Dendritic cell treated with granulocyte-macrophage colony-stimulating factor and Interleukin-4, amounts not matched to agents 40 ng/mL and 50 ng/mL, for 4 days (primary cell): ENCODE data around the gene FIBCD1.

Experiments used
- H3K27ac Mint-ChIP-seq: one replicate; pipeline ENCODE4 v1.8.0; 2022; ENCODE audit warnings: mild to moderate bottlenecking, mixed read lengths
- H3K27me3 Mint-ChIP-seq: one replicate; pipeline ENCODE4 v1.8.0; 2022; ENCODE audit warnings: mild to moderate bottlenecking, mixed read lengths
- H3K36me3 Mint-ChIP-seq: one replicate; pipeline ENCODE4 v1.8.0; 2022; ENCODE audit warnings: low read depth, mixed read lengths
- H3K4me1 Mint-ChIP-seq: one replicate; pipeline ENCODE4 v1.8.0; 2022; ENCODE audit warnings: low read depth, mixed read lengths
- H3K4me3 Mint-ChIP-seq: one replicate; pipeline ENCODE4 v1.8.0; 2022; ENCODE audit warnings: mild to moderate bottlenecking, moderate library complexity, mixed read lengths
- H3K9me3 Mint-ChIP-seq: one replicate; pipeline ENCODE4 v1.8.0; 2022; ENCODE audit warnings: mixed read lengths
- intact Hi-C: fragments of 100-400 bp; cut with micrococcal nuclease; formaldehyde crosslinking; loops from one replicate; pipeline ENCODE4 v1.15.0; 2022

Gene FIBCD1

GRCh38 chr9:130893341-130894101 is 45.5 kb downstream of the FIBCD1 start:
- intact Hi-C loops, result loop anchor here (10.0 kb wide), 1 partner anchor 151 kb away; no protein-coding TSS in a partner anchor
- Mint-ChIP-seq H3K27ac (peak overlapping the region; percentile 90), H3K4me1 (peaks cover 18% of the 10 kb centered on the region), H3K9me3 (no peaks in the 10 kb centered on the region), H3K36me3 (peaks cover 20% of the 10 kb centered on the region), H3K4me3 (peak overlapping the region; percentile 78), H3K27me3 (no peaks in the 10 kb centered on the region)

DNA sequence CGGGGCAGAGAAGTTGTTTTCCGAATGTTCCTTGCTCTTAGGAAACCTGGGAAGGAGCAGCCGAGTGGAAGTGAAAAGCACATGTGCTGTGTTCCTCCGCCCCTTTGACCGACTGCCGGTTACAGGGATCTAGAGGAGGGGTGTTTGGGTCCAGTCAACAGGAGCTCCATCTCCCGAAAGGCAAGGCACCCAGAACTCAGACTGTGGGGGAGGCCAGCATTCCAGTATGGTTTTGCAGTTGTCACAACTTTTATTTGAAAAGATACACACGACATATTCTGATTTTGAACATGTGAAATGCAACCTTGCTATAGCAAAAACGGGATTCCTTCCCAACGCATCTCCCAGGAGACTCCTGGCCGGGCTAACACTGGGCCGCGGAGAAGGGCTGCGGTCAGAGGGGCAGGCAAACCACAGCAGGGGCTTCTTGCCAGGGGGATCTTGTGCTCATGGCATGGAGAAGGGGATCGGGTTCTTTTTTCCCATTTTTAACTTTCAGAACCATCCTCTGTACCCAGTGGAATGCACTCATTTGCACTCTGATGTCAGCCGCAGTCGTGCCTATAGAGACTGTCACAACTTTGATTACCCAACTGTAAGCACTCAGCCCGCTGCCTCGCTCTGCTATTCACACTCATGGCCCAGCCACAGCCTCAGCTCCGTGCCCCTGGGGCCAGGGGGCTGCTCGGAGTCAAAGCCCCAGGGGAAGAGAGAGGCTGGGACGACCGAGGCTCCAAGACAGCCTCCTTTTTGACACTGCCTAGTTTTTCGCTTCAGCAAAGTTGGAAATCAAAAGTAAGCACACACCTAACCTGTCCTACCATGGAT is 46.4 kb downstream of the FIBCD1 start:
- H3K4me3 Mint-ChIP-seq, result peak overlapping the region; percentile 78
- H3K27me3 Mint-ChIP-seq, result no peaks in the 10 kb centered on the region
- H3K4me1 Mint-ChIP-seq, result peaks cover 18% of the 10 kb centered on the region
- H3K27ac Mint-ChIP-seq, result peak overlapping the region; percentile 90
- peaks cover 28% of the 10 kb centered on the region for H3K36me3 Mint-ChIP-seq
- intact Hi-C loops, result loop anchor here (10.0 kb wide), 1 partner anchor 152 kb away; no protein-coding TSS in a partner anchor
- H3K9me3 Mint-ChIP-seq, result no peaks in the 10 kb centered on the region

DNA sequence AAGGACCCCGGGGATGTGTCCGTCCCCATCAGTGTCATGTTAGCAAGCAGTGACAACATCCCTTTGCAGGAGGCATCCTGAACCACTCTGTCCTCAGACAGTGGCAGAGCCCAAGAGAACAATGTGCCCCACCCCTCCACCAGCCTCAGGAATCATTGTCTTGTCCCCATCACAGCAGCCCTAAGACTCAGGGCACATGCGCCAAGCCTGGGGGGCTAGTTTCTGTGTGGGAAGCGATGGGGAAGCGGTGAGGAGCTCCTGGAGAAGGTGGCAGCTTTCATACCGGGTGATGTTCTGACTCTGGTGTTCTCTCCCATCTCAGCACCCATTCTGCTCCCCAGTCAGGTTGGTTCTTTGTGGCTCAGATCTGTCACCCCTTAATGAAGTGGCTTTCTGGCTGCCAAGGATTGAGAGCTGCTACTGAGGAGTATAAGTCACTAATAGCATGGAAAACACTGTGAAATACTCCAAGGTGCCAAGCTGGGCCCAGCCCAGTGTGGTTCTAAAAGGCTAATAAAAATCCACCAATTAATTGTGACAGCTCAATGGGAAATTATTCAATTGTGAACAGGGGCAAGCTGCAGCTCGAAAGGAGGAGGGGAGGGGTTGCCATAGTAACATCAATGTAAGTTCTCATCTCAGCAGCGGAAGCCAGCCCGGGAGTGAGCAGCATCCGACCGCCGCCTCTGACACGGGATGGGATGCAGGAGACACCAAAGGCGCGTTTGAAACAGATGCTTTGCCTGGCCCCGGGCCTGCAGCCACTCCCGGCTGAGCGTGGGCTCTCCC is 47.2 kb downstream of the FIBCD1 start:
- H3K27me3 Mint-ChIP-seq, result no peaks in the 10 kb centered on the region
- H3K4me1 Mint-ChIP-seq, result peaks cover 18% of the 10 kb centered on the region
- H3K36me3 Mint-ChIP-seq, result peaks cover 36% of the 10 kb centered on the region
- no peak overlapping the region for H3K4me3 Mint-ChIP-seq
- intact Hi-C loops, result loop anchor here (10.0 kb wide), 1 partner anchor 153 kb away; no protein-coding TSS in a partner anchor
- no peaks in the 10 kb centered on the region for H3K9me3 Mint-ChIP-seq
- H3K27ac Mint-ChIP-seq, result no peak overlapping the region

DNA sequence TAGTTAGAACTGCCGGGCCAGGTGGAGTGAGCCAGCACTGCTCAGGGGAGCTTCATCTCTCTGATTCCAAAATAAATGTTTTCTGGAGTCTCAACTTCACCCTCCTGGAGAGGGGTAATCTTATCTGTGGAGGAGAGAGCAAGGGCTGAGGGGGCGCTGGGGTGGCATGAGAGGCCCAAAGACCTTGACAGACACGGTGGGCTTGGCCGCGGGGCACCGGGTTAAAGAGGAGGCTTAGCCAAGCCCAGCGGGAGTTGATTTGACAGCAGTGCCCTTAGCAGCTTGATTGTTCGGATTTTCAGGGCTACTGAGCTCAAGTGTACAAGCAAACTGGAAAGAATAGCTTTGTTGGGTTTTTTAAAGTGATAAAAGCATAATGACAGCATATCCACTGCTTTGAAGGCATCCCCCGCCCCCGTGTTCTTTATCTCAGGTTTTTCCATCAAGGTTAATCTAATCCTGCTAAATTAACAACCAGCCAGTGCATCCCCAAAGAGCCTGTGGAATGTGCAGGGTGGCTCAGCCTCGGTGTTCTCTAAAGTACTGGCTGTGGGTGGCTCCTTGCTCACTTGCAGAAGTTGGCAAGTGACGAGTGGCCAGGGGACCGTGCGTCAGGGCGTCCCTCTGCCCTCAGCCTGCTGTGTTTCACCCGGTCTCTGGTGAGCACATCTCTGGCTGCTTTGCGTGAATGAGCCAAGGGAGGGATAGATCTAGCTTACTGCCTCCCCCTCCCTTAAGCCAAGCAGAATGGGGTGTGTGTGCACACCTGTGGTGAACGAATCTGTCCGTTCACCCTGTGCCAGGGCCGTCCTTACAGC is 48.0 kb downstream of the FIBCD1 start:
- Mint-ChIP-seq H3K4me1 (peaks cover 18% of the 10 kb centered on the region), H3K9me3 (no peaks in the 10 kb centered on the region), H3K36me3 (peaks cover 44% of the 10 kb centered on the region), H3K27me3 (no peaks in the 10 kb centered on the region), H3K27ac (no peak overlapping the region), H3K4me3 (no peak overlapping the region)
- intact Hi-C loops, result loop anchor here (10.0 kb wide), 1 partner anchor 154 kb away; no protein-coding TSS in a partner anchor

GRCh38 chr9:130890124-130890523 is 48.9 kb downstream of the FIBCD1 start:
- Mint-ChIP-seq H3K4me1 (peaks cover 18% of the 10 kb centered on the region), H3K9me3 (no peaks in the 10 kb centered on the region), H3K27ac (no peak overlapping the region), H3K27me3 (no peaks in the 10 kb centered on the region), H3K36me3 (peaks cover 54% of the 10 kb centered on the region), H3K4me3 (no peak overlapping the region)
- intact Hi-C loops, result loop anchor here (10.0 kb wide), 1 partner anchor 155 kb away; no protein-coding TSS in a partner anchor

- H3K36me3 Mint-ChIP-seq, result peaks cover 72% of the 10 kb centered on the region
- intact Hi-C loops, result no loop called here
- H3K27ac Mint-ChIP-seq, result no peak overlapping the region
- peaks cover 9% of the 10 kb centered on the region for H3K4me1 Mint-ChIP-seq
- H3K4me3 Mint-ChIP-seq, result no peak overlapping the region
- H3K9me3 Mint-ChIP-seq, result no peaks in the 10 kb centered on the region
- H3K27me3 Mint-ChIP-seq, result no peaks in the 10 kb centered on the region
Measured at GRCh38 chr9:130888146-130888885, 50.7 kb downstream of the FIBCD1 start.

DNA sequence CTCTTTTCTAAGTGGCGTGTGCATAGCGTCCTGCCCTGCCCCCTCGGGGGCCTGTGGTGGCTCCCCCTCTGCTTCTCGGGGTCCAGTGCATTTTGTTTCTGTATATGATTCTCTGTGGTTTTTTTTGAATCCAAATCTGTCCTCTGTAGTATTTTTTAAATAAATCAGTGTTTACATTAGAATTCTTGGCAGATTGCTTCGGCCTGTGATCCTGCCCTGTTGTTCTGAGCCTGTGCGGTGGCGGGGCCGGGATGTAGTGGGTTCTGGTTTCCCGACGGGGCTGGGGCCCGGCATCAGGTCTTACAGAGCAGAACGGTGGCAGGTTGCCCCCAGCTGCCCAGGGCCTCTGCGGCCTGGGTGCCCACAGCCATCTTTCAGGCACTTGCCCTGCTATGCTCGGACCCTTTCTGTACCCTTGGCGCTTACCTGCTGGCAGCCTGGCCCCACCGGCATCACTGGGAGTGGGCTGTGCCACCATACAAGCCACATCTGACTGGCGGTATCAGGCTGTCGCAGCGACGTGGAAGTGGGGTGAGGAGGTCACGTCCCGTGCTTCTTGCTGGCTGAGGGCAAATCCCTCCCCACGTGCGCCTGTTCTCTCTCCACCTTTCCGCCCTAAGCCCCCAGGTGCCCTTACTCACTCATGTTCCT is 51.4 kb downstream of the FIBCD1 start:
- intact Hi-C loops, result no loop called here
- no peaks in the 10 kb centered on the region for H3K27me3 Mint-ChIP-seq
- H3K4me1 Mint-ChIP-seq, result peaks cover 2% of the 10 kb centered on the region
- no peak overlapping the region for H3K4me3 Mint-ChIP-seq
- no peaks in the 10 kb centered on the region for H3K9me3 Mint-ChIP-seq
- no peak overlapping the region for H3K27ac Mint-ChIP-seq
- H3K36me3 Mint-ChIP-seq, result peaks cover 79% of the 10 kb centered on the region

GRCh38 chr9:130886981-130887380 is 52.1 kb downstream of the FIBCD1 start:
- H3K27ac Mint-ChIP-seq, result no peak overlapping the region
- H3K4me1 Mint-ChIP-seq, result no peaks in the 10 kb centered on the region
- H3K4me3 Mint-ChIP-seq, result no peak overlapping the region
- no peaks in the 10 kb centered on the region for H3K27me3 Mint-ChIP-seq
- no peaks in the 10 kb centered on the region for H3K9me3 Mint-ChIP-seq
- peaks cover 84% of the 10 kb centered on the region for H3K36me3 Mint-ChIP-seq
- intact Hi-C loops, result no loop called here

GRCh38 chr9:130885484-130886375 is 53.3 kb downstream of the FIBCD1 start:
- Mint-ChIP-seq H3K4me3 (no peak overlapping the region), H3K27me3 (no peaks in the 10 kb centered on the region), H3K36me3 (peaks cover 94% of the 10 kb centered on the region), H3K9me3 (no peaks in the 10 kb centered on the region), H3K4me1 (no peaks in the 10 kb centered on the region), H3K27ac (no peak overlapping the region)
- intact Hi-C loops, result no loop called here

- no peaks in the 10 kb centered on the region for H3K4me1 Mint-ChIP-seq
- no peak overlapping the region for H3K27ac Mint-ChIP-seq
- intact Hi-C loops, result no loop called here
- no peak overlapping the region for H3K4me3 Mint-ChIP-seq
- H3K9me3 Mint-ChIP-seq, result no peaks in the 10 kb centered on the region
- H3K36me3 Mint-ChIP-seq, result peaks cover 94% of the 10 kb centered on the region
- H3K27me3 Mint-ChIP-seq, result no peaks in the 10 kb centered on the region
Measured at GRCh38 chr9:130884542-130885483, 54.2 kb downstream of the FIBCD1 start.

- H3K27ac Mint-ChIP-seq, result no peak overlapping the region
- no peaks in the 10 kb centered on the region for H3K27me3 Mint-ChIP-seq
- H3K4me3 Mint-ChIP-seq, result no peak overlapping the region
- no peaks in the 10 kb centered on the region for H3K9me3 Mint-ChIP-seq
- peaks cover 97% of the 10 kb centered on the region for H3K36me3 Mint-ChIP-seq
- no peaks in the 10 kb centered on the region for H3K4me1 Mint-ChIP-seq
- intact Hi-C loops, result no loop called here
Measured at GRCh38 chr9:130884111-130884531, 54.9 kb downstream of the FIBCD1 start.
